Transverse colon (tissue), 3 donors: Measurements from ENCODE around the gene IL12B.

Source experiments
- CTCF ChIP-seq, 5 experiments: fragments of 200-600 bp in 3 of 5; fragments of 450-650 bp in 2 of 5; sonication (generic) in 3 of 5; IDR thresholded peaks; 1 replicate in 2 of 5; 2 replicates in 3 of 5; pipeline ENCODE4 v1.5.1; 2016 to 2017; ENCODE audit warnings: antibody characterized with exemption in 5 of 5, inconsistent platforms in 3 of 5, mild to moderate bottlenecking in 2 of 5, moderate library complexity in 1 of 5
- POLR2A ChIP-seq: fragments of 450-650 bp; IDR thresholded peaks from one replicate; pipeline ENCODE4 v1.6.1; 2016; ENCODE audit warnings: antibody characterized with exemption, mild to moderate bottlenecking, moderate library complexity

GRCh38 chr5:159310511-159310910 lies 19.8 kb downstream of the IL12B start:
- TF ChIP-seq POLR2A (no peak), CTCF (IDR thresholded peaks at IDR 0.05) (no peak)
